Measurements from ENCODE around the gene ANXA2R. TPM values are rescaled to one million over a fixed set of nuclear protein-coding genes. Genes with fewer than 3 reads are reported as not detected.

The ANXA2R gene
- total and polyA plus RNA-seq, 9 of the 15 experiments (the other 6 are each of a cell fraction or from before 2014, with no cell fraction given) = 2.1 to 4.8 (median 3.4) TPM

DNA sequence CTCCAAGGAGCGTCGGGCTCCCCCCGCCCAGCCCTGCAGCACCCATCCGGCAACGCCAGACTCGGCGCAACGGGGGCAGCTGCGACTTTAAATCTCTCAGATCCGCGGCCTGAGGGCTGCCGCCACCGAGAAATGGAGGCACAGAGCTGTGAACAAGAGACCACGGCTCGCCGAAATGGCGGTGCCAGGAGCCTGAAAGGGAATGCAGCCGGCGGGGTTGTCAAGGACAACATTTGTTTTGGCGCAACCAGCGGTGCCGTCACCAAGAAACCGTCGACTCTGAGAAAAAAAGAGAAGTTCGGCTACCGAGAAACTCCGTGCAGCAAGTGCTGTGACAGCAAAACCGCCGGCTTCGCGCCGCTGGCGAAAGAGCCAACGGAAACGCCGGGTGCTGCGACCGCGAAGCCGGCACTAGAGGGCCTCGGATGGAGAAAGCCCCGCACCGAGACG is 2.1 kb upstream of the ANXA2R start (continued):
- TF ChIP-seq, protein P1, sequence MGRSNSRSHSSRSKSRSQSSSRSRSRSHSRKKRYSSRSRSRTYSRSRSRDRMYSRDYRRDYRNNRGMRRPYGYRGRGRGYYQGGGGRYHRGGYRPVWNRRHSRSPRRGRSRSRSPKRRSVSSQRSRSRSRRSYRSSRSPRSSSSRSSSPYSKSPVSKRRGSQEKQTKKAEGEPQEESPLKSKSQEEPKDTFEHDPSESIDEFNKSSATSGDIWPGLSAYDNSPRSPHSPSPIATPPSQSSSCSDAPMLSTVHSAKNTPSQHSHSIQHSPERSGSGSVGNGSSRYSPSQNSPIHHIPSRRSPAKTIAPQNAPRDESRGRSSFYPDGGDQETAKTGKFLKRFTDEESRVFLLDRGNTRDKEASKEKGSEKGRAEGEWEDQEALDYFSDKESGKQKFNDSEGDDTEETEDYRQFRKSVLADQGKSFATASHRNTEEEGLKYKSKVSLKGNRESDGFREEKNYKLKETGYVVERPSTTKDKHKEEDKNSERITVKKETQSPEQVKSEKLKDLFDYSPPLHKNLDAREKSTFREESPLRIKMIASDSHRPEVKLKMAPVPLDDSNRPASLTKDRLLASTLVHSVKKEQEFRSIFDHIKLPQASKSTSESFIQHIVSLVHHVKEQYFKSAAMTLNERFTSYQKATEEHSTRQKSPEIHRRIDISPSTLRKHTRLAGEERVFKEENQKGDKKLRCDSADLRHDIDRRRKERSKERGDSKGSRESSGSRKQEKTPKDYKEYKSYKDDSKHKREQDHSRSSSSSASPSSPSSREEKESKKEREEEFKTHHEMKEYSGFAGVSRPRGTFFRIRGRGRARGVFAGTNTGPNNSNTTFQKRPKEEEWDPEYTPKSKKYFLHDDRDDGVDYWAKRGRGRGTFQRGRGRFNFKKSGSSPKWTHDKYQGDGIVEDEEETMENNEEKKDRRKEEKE (IDR thresholded peaks at IDR 0.05; ENCODE audit: borderline replicate concordance in 1 of 2, control insufficient read depth in 1 of 2, low read depth in 2 of 2, low read length in 1 of 2) = 0 out of 4 replicates have a peak, but pooled peaks of 1 of the 2 experiments have one; percentile 45
- TF ChIP-seq KLF10 (CRISPR knock-in tag; IDR thresholded peaks at IDR 0.05) (no peak), SRSF3 (IDR thresholded peaks at IDR 0.05; ENCODE audit: insufficient read depth, low read length) (peak; percentile 7; the same call in 1 of the 2 replicates), PTBP1 (IDR thresholded peaks at IDR 0.05; ENCODE audit: low read depth, low read length) (no peak), TRIM28 (IDR thresholded peaks at IDR 0.05) (peak; percentile 42; the same call in 1 of the 2 replicates), PCBP1 (IDR thresholded peaks at IDR 0.05; ENCODE audit: low read depth, low read length, poor library complexity, severe bottlenecking) (peak; percentile 53), YY1 (IDR thresholded peaks at IDR 0.05; ENCODE audit: borderline replicate concordance in 1 of 3, control insufficient read depth in 1 of 3, extremely low read depth in 1 of 3, insufficient read depth in 3 of 3, insufficient read length in 1 of 3, insufficient replicate concordance in 2 of 3, low read depth in 1 of 3, low read length in 2 of 3) (peak; percentile 3 to 89 (median 36)), RNF2 (IDR thresholded peaks at IDR 0.05) (peak; percentile 85; the same call in 1 of the 2 replicates), LARP7 (IDR thresholded peaks at IDR 0.05) (no peak), FIP1L1 (IDR thresholded peaks at IDR 0.05; ENCODE audit: low read depth, low read length, poor library complexity, severe bottlenecking) (peak; percentile 85), MXI1 (IDR thresholded peaks at IDR 0.05; ENCODE audit: low read depth, low read length) (peak; percentile 27; the same call in 1 of the 2 replicates), CBX5 (IDR thresholded peaks at IDR 0.05; ENCODE audit: borderline replicate concordance, low read depth) (no peak), TBP (optimal IDR thresholded peaks at IDR 0.05; ENCODE audit: low read depth, low read length) (peak; percentile 12), MYC (IDR thresholded peaks at IDR 0.05; ENCODE audit: low read depth, low read length) (peak; percentile 27; the same call in 1 of the 2 replicates), MYC (CRISPR knock-in tag; IDR thresholded peaks at IDR 0.05; ENCODE audit: borderline replicate concordance, low read depth) (no peak), GABPA (tag; conservative IDR thresholded peaks at IDR 0.05; ENCODE audit: low read depth) (peak; percentile 16), BRD4 (IDR thresholded peaks at IDR 0.05) (peak; percentile 45; the same call in 1 of the 2 replicates), FOXJ2 (tag; IDR thresholded peaks at IDR 0.05) (0 out of 2 replicates have a peak, but pooled peaks have one; percentile 24)
- TF ChIP-seq, protein P2, sequence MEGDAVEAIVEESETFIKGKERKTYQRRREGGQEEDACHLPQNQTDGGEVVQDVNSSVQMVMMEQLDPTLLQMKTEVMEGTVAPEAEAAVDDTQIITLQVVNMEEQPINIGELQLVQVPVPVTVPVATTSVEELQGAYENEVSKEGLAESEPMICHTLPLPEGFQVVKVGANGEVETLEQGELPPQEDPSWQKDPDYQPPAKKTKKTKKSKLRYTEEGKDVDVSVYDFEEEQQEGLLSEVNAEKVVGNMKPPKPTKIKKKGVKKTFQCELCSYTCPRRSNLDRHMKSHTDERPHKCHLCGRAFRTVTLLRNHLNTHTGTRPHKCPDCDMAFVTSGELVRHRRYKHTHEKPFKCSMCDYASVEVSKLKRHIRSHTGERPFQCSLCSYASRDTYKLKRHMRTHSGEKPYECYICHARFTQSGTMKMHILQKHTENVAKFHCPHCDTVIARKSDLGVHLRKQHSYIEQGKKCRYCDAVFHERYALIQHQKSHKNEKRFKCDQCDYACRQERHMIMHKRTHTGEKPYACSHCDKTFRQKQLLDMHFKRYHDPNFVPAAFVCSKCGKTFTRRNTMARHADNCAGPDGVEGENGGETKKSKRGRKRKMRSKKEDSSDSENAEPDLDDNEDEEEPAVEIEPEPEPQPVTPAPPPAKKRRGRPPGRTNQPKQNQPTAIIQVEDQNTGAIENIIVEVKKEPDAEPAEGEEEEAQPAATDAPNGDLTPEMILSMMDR (IDR thresholded peaks at IDR 0.05 in 2 of 3, conservative IDR thresholded peaks at IDR 0.05 in 1 of 3; ENCODE audit: insufficient read depth in 2 of 3, low read depth in 1 of 3, low read length in 3 of 3) = peak; percentile 39 to 56 (median 50); a peak in 5 of 6 replicates
- TF ChIP-seq, protein P3, sequence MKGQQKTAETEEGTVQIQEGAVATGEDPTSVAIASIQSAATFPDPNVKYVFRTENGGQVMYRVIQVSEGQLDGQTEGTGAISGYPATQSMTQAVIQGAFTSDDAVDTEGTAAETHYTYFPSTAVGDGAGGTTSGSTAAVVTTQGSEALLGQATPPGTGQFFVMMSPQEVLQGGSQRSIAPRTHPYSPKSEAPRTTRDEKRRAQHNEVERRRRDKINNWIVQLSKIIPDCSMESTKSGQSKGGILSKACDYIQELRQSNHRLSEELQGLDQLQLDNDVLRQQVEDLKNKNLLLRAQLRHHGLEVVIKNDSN (CRISPR knock-in tag; IDR thresholded peaks at IDR 0.05) = no peak
- TF ChIP-seq, protein P4, sequence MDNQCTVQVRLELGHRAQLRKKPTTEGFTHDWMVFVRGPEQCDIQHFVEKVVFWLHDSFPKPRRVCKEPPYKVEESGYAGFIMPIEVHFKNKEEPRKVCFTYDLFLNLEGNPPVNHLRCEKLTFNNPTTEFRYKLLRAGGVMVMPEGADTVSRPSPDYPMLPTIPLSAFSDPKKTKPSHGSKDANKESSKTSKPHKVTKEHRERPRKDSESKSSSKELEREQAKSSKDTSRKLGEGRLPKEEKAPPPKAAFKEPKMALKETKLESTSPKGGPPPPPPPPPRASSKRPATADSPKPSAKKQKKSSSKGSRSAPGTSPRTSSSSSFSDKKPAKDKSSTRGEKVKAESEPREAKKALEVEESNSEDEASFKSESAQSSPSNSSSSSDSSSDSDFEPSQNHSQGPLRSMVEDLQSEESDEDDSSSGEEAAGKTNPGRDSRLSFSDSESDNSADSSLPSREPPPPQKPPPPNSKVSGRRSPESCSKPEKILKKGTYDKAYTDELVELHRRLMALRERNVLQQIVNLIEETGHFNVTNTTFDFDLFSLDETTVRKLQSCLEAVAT (IDR thresholded peaks at IDR 0.05) = peak in 1 of 2 experiments; percentile 49; a peak in 1 of 4 replicates

All from K562 (cell line).